HuH-7.5 (cell line): ENCODE results near the gene LRSAM1.

Experiments used
- DNase-seq: peaks from one replicate; pipeline ENCODE4 v3.0.0; 2011; ENCODE audit warnings: low spot score

Gene LRSAM1

GRCh38 chr9:127535396-127535795, 84.1 kb downstream of the LRSAM1 start:
- no peak for DNase-seq

GRCh38 chr9:127535834-127536233, 84.5 kb downstream of the LRSAM1 start:
- no peak for DNase-seq

DNA sequence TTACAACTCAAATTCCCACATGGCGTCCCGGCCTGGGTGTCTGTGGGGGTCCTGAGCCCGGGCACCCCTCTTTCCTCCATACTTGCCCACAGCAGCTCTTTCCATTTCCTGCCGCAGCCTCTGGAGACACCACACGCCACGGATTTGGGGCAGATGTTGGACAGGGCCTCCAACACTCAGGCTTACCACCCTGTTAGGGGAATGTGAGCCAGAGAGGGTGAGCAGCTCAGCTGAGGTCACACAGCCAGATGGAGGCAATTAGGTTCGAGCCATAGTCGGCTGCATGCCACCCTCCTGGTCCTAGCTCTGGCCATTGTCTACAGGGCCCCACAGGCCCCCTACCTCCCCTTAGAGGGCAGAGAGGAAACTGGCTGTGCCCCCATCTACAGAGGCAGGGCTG, 85.2 kb downstream of the LRSAM1 start:
- DNase-seq = no peak

- no peak for DNase-seq
These were observed 85.7 kb downstream of the LRSAM1 start for GRCh38 chr9:127537014-127537413.

DNA sequence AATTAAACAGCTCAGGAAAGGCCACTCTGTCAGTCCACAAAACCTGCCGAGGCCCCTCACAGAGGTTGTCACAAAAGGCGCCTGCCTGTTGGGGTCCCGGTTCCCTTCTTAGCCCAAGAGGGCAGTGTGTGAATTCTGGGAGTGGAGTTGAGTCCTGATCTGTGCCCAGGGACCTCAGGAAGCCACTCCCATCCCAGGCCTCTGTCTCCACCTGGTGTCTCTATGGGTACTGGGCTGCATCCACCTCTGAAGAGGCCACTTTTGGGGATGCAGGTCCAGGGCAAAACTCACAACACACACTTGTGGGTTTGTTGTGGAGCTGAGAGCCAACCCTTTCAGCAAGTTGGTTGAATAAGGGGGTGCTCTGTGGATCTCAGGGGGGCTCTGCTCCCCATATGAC, 86.5 kb downstream of the LRSAM1 start:
- DNase-seq = peak; percentile 62

- DNase-seq = no peak
These were observed 87.5 kb downstream of the LRSAM1 start for GRCh38 chr9:127538849-127539258.

DNA sequence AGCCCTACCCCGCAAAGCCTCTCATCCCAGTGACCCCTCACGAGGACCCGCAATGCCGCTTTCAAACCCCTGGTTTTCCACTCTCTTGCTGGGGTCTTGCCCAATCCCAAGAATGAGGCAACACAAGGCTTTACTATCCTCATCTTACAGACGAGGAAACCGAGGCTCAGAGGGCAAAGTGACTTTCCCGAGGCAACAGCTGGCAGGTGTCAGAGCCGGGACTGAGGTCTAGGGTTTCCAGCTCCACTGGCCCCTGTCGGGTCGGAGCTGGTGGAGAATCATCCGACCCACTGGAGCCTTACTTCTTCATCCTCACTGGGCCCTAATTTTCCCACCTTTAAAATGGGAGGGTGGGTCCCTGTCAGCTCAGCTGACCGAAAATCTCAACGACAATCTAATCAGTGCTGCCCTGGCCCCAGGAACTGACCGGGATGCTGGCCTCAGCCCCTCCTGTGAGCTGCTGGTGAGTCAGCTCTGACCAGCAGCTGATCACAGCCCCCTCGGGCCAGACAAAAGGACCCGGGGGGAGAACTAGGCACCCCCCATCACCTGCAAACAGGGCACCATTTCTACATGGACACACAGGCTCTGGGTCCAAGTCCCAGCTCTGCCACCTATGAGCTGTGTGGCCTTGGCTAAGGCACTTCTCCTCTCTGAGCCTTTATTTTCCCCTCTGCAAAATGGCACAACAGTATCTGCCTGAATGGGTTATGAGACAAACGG, 88.1 kb downstream of the LRSAM1 start:
- DNase-seq = no peak

DNA sequence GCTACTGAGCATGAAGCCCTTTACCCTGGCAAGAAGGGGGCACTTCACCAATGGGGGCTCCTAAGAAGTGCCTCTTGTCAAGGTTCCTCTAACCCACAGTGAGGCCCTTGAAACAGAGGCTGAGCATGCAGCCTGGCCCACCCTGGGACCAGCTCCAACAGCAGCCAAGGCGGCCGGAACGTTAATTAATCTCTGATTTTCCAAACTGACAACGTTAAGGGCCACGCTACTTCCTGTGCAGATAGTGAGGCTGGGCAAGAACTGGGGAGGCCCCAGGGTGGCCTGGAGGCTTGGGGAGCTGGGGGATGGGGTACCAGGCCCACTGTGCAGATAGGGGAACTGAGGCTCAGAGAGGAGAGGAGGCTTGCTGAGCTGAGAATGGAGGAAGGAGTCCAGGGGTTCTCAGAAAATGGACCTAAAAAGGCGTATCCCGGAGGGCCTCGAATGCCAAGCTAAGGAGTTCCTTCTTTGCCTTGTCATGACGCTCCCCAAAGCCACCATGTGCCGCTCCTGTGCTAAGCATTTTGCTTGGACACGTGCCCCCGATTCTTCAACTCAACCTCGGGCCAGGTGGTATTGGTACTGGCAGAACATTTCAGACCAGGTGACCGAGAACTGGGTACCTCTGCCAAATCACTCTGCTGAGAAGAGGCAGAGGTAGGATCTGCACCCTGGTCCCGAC, 88.8 kb downstream of the LRSAM1 start:
- no peak for DNase-seq

DNA sequence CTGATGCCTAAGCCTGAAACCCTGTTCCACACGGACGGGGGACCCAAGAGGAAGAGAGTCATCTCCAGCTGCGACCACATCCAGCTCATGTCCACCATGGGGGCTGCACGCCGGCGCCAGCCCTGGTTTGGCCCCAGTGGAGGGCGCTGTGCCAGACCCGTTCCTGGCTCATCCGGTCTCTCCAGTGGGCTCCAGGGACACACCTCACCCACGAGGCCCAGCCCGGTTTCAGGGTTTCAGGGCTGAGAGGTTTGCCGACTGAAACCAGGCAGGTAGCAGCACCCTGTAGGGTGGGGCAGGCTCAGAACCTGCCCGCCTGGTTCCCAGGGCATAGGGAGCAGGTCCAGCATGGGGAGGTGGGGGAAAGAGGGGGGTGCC, 89.3 kb downstream of the LRSAM1 start:
- no peak for DNase-seq

DNA sequence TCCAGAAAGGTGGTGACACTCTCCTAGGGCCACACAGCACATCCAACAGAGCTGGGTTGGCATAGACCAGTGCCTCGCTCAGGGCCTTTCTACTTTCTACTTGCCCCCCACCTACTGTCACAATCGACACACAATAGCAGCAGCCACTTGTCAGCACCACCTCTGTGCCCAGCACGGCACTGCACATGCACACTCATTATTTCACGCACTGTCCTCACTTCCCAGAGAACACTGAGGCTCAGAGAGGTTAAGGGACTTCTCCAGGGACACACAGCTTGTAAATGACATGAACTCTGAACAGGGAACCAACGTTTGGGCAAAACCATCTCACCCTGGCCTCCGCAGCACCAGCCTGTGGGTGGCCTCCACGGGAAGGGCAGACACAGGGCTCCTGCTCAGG, 89.9 kb downstream of the LRSAM1 start:
- DNase-seq = no peak

DNA sequence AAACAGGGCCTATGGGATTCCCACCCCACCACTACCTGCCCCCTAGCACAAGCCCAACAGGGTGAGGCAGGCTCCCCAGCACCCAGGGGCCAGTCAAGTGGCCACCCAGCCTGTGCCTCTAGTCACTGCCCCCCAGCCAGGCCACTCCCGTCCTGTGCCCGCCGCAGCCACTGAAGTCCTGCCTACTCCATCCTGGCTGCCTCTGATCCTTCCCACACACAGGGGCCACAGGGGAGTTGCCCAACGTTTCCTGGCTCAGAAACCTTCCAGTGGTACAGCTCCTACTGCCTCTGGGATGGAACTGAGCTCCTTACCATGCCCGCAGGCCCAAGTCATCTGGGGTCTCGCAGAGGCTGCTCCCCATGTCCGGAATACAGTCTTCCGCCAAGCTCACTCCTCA, 90.6 kb downstream of the LRSAM1 start:
- DNase-seq = no peak

- DNase-seq = no peak
These were observed 91.9 kb downstream of the LRSAM1 start for GRCh38 chr9:127543221-127543620.

DNA sequence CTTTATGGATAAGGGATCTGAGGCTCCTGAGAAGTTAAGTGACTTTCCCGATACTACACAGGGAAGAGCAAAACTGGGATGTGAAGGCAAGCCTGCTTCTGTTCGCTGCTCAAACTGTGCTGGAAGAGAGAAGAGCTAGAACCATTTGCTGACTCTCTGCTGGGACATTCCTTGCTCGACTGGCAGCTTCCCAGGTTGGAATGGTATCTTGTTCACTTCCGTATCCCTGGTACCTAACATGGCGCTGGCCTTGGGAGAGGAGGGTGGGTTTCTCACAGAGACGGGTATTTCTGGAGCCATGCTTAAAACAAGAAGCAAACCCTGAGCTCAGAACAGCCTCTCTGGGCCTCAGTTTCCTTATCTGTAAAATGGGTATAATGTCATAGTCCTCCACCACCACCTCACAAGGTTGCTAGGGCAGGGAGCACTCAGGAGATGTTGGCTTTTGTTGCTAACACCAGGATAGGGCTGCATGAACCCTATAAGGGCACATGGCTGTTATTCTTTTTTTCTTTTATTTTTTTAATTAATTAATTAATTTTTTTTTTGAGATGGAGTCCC, 92.7 kb downstream of the LRSAM1 start:
- no peak for DNase-seq

- DNase-seq = peak; percentile 96
These were observed 94.2 kb downstream of the LRSAM1 start for GRCh38 chr9:127545196-127546124.

DNA sequence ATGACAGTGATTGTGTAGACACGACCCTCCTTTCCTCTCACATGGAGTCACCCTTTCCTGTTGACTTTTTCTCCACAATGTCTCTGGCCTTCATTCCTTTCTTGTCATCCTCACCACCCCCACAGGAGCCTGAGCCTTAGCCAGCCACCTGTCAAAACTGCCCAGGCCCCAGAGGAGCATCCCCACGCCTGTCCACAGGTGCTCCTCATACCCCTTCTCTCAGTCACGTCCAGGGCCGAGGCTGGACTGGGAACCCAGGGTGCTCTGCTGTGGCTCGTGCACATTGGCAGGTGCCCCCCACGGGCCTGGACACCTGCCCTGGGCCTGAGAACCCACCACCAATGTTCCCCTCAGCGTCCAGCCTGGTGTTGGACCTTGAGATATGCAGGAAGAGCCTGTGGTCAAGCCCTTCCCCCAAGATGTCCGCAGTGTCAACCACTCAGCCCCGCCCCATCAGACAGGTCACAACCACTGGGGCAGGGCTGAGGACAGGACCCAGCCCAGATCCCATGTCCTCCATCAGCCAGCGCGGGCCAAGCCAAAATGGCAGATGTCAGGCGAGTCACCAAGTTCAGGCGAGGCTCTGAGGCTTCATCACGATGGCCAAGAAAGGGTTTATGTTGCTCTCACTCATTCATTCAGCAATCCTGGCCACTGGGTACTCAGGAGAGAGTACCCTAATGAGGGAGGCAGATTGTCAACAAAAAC, 95.0 kb downstream of the LRSAM1 start:
- no peak for DNase-seq

DNA sequence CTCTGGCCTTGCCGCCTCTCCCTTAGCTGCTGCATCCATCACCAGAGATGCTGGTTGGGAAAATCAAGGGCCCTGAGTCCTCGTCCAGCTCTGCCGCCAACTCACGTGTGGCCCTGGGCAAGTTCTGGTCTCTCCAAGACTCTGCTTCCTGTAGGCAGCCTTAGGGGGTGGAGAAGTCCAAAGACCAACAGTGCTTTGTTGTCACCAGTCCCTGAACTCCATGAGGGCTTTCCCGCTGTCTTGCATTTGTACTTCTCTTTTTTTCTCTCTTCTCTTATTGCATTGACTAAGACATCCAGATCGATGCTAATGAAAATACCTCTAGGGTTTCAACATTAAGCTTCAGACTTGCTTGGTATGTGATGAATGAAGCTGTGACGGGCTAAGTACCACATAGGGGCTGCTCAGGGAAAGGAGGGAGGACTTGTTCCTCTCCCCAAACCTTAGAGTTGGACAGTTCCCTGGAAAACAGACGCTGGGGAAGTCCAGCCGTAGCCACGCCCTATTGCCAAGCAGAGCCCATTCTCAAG, 97.1 kb downstream of the LRSAM1 start:
- DNase-seq = no peak

DNA sequence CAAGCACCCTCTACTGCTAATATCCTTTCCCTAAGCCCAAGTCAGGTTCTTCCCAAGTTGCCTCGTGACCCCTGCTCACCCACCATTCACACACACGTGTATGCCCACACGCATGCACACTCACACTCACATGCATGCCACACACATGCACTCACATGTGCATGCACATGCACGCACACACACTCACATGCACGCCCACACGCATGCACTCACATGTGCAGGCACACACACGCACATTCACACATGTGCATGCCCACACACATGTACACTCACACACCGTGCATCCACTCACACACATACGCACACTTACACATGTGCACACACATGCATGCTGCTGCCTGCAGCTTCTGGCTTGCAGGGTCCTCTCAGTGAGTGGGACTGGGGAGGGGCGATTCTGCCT, 97.9 kb downstream of the LRSAM1 start:
- DNase-seq = no peak

GRCh38 chr9:127549751-127550150, 98.4 kb downstream of the LRSAM1 start:
- DNase-seq = no peak

- no peak for DNase-seq
These were observed 99.0 kb downstream of the LRSAM1 start for GRCh38 chr9:127550282-127550681.

DNA sequence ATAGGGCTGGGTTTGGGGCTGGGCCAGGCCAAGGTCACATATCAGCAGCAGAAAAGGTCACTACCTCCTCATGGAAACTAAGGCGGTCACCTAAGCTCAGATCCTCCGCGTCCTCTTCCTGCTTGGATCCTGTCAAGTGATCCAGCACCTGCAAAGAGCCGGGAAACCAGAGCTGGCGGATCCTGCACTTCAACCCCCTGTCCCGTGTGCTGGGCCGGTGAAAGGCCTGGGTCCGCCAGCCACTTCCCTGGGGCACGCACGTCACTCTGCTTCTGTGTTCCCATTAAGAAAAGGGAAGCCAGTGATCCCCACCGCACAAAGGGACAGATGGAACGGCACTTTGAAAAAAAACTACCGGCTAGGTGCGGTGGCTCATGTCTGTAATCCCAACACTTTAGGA, 99.4 kb downstream of the LRSAM1 start:
- DNase-seq = no peak
